Keratinocyte (primary cell): ENCODE results near the gene OTOS. TPM values are rescaled to one million over a fixed set of nuclear protein-coding genes. Genes with fewer than 3 reads are reported as not detected.

Experiments used
- DNase-seq: peaks from one replicate; pipeline ENCODE4 v3.0.0-alpha.2; 2011; ENCODE audit warnings: low read depth, missing footprints, low spot score
- FAIRE-seq: peaks from 2 replicates; lab custom pipeline; 2011; peaks lifted over from hg19 to GRCh38; lab: Jason Lieb, UNC
- H2AFZ ChIP-seq: 2 replicates; pipeline ENCODE4 v1.6.0; 2012; ENCODE audit warnings: low read length, control low read depth, inconsistent platforms; ENCODE audit not compliant: control insufficient read depth
- H3K27ac ChIP-seq: 2 replicates; pipeline ENCODE4 v1.5.1; 2011; ENCODE audit warnings: low read length; ENCODE audit not compliant: control insufficient read depth, insufficient read depth
- H3K27me3 ChIP-seq: 3 replicates; pipeline ENCODE4 v1.6.0; 2011; ENCODE audit warnings: low read length; ENCODE audit not compliant: control insufficient read depth, insufficient read depth; ENCODE audit errors: extremely low read depth
- H3K36me3 ChIP-seq, 2 experiments: 2 replicates in 1 of 2; 3 replicates in 1 of 2; pipeline ENCODE4 v1.5.1; 2011; ENCODE audit warnings: low read length in 2 of 2, mild to moderate bottlenecking in 1 of 2; ENCODE audit not compliant: control insufficient read depth in 2 of 2, insufficient read depth in 2 of 2; ENCODE audit errors: extremely low read depth in 1 of 2
- H3K4me1 ChIP-seq: 3 replicates; pipeline ENCODE4 v1.5.1; 2011; ENCODE audit warnings: low read length; ENCODE audit not compliant: control insufficient read depth, insufficient read depth; ENCODE audit errors: extremely low read depth
- H3K4me2 ChIP-seq: 3 replicates; pipeline ENCODE4 v1.6.0; 2011; ENCODE audit warnings: low read depth, low read length; ENCODE audit not compliant: control insufficient read depth, insufficient read depth; ENCODE audit errors: extremely low read depth
- H3K4me3 ChIP-seq, 3 experiments: fragments of 200-600 bp in 1 of 3; sonication (generic) in 1 of 3; 2 replicates in 2 of 3; 3 replicates in 1 of 3; pipeline ENCODE4 v1.5.1; 2011 to 2016; ENCODE audit warnings: low read length in 3 of 3, mild to moderate bottlenecking in 3 of 3, control low read depth in 2 of 3, inconsistent platforms in 1 of 3, low read depth in 1 of 3, mixed read lengths in 1 of 3, mixed run types in 1 of 3, moderate library complexity in 1 of 3; ENCODE audit not compliant: control insufficient read depth in 2 of 3, insufficient read depth in 2 of 3; ENCODE audit errors: extremely low read depth in 1 of 3
- H3K79me2 ChIP-seq: 2 replicates; pipeline ENCODE4 v1.6.0; 2012; ENCODE audit warnings: low read length; ENCODE audit not compliant: control insufficient read depth, insufficient read depth
- H3K9ac ChIP-seq: 3 replicates; pipeline ENCODE4 v1.6.0; 2011; ENCODE audit warnings: low read length; ENCODE audit not compliant: control insufficient read depth, insufficient read depth; ENCODE audit errors: extremely low read depth
- H3K9me1 ChIP-seq: 3 replicates; pipeline ENCODE4 v1.6.0; 2011; ENCODE audit warnings: low read length; ENCODE audit not compliant: control insufficient read depth, insufficient read depth; ENCODE audit errors: extremely low read depth
- H3K9me3 ChIP-seq: 2 replicates; pipeline ENCODE4 v1.5.1; 2012; ENCODE audit warnings: low read depth, low read length; ENCODE audit not compliant: control insufficient read depth
- H4K20me1 ChIP-seq: 3 replicates; pipeline ENCODE4 v1.6.0; 2011; ENCODE audit warnings: low read length; ENCODE audit not compliant: control insufficient read depth, insufficient read depth; ENCODE audit errors: extremely low read depth
- EZH2 ChIP-seq: IDR thresholded peaks from one replicate; pipeline ENCODE4 v1.6.1; 2012; ENCODE audit warnings: inconsistent platforms, mild to moderate bottlenecking, low read length, moderate library complexity
- dilution Hi-C: fragments of 300-500 bp; cut with MboI; formaldehyde crosslinking; loops from one replicate; pipeline ENCODE4 v1.7.0; 2020; ENCODE audit warnings: low sequenced_read_pairs; ENCODE audit not compliant: extremely low pct_ligation_motif_present
- polyA plus RNA-seq, 5 experiments: library from polyadenylated mRNA; depleted of rRNA in 3 of 5; stranded (reverse) in 3 of 5; stranded (forward) in 1 of 5; unstranded in 1 of 5; fragments of >200 nt; gene quantifications; 1 replicate in 1 of 5; 2 replicates in 3 of 5; 3 replicates in 1 of 5; pipeline versions ENCODE4 v1.2.1 to v1.2.3, GENCODE V29; 2011 to 2012; ENCODE audit warnings: missing spikeins in 2 of 5, low read depth in 1 of 5, low replicate concordance in 1 of 5
- TF ChIP-seq, protein P1 (sequence below), 3 experiments: IDR thresholded peaks in 1 of 3; conservative IDR thresholded peaks in 1 of 3; optimal IDR thresholded peaks in 1 of 3; 2 replicates in 2 of 3; 3 replicates in 1 of 3; pipeline versions ENCODE3 to v1.5.1; 2011; ENCODE audit warnings: low read length in 3 of 3, mild to moderate bottlenecking in 3 of 3, moderate library complexity in 2 of 3, control low read depth in 1 of 3, inconsistent platforms in 1 of 3; ENCODE audit not compliant: insufficient read depth in 2 of 3; ENCODE audit errors: extremely low read depth in 1 of 3

Gene OTOS
- polyA plus RNA-seq, 1 donor (not counting 4 experiments of a cell fraction or from before 2014, with no cell fraction given), result not detected

DNA sequence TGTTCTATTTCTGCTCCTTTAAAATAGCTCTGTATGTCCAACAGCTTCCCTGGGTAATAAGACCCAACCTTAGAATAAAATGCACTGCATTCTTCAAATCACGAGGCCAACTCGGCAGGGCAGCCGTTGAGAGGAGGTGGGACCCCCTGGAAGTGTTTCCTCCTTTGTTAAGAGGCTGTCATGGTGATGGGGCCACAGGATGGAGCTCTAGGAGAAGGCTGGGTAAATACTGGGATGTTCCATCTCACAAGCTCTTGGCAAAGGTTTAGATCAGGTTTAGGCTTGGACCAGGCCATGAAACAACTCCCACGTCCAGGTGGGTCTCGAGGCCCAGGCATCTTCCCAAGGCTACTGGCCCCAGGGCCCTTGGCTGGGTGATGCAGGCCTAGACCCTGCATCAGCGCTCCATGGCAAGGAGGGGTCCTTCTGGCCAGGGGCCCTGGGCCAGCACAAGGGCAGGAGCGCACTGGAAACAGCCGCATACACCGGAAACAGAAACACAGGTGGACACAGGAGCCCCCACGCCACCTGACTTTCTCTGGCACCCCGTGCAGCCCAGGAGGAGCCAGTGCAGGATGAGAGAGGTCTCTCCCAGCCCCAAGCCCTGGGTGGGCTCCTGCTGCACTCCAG is 38.8 kb upstream of the OTOS start:
- H3K36me3 ChIP-seq, result no peaks in the 10 kb centered on the region
- H3K9ac ChIP-seq, result no peak overlapping the region
- no peak overlapping the region for H3K27ac ChIP-seq
- no peaks in the 10 kb centered on the region for H4K20me1 ChIP-seq
- TF ChIP-seq EZH2, result no peak
- TF ChIP-seq, protein P1, sequence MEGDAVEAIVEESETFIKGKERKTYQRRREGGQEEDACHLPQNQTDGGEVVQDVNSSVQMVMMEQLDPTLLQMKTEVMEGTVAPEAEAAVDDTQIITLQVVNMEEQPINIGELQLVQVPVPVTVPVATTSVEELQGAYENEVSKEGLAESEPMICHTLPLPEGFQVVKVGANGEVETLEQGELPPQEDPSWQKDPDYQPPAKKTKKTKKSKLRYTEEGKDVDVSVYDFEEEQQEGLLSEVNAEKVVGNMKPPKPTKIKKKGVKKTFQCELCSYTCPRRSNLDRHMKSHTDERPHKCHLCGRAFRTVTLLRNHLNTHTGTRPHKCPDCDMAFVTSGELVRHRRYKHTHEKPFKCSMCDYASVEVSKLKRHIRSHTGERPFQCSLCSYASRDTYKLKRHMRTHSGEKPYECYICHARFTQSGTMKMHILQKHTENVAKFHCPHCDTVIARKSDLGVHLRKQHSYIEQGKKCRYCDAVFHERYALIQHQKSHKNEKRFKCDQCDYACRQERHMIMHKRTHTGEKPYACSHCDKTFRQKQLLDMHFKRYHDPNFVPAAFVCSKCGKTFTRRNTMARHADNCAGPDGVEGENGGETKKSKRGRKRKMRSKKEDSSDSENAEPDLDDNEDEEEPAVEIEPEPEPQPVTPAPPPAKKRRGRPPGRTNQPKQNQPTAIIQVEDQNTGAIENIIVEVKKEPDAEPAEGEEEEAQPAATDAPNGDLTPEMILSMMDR (optimal IDR thresholded peaks at IDR 0.05 in 1 of 3, IDR thresholded peaks at IDR 0.05 in 1 of 3, conservative IDR thresholded peaks at IDR 0.05 in 1 of 3; ENCODE audit: extremely low read depth in 1 of 3, insufficient read depth in 2 of 3, low read length in 3 of 3), result no peak
- no peaks in the 10 kb centered on the region for H3K79me2 ChIP-seq
- FAIRE-seq, result no peak
- H3K9me1 ChIP-seq, result no peaks in the 10 kb centered on the region
- dilution Hi-C loops, result no loop called here
- no peak overlapping the region for H2AFZ ChIP-seq
- no peak overlapping the region for H3K4me2 ChIP-seq
- DNase-seq, result no peak
- peaks cover 8% of the 10 kb centered on the region for H3K4me1 ChIP-seq
- peaks cover 39% of the 10 kb centered on the region for H3K27me3 ChIP-seq
- H3K9me3 ChIP-seq, result no peaks in the 10 kb centered on the region
- no peak overlapping the region for H3K4me3 ChIP-seq

DNA sequence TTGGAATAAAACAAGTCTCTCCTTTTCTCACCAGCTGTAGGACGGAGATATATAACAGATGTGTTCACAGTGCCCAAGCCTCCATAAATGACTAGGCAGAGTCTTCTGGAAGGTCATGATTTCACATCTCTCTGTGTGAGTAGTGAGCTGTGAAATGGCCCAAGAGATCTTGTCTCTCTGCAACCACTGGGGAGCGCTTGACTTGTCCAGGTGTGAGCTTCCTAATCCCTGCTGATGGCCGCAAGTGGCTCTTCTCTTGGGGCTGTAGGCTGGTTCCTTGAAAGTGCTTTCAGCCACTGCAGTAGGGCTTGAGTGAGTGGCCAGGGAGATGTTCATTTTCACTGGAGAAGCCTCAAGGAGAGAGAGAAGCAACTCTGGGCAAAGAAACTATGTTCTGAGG is 38.1 kb upstream of the OTOS start:
- dilution Hi-C loops, result no loop called here
- no peak overlapping the region for H3K4me2 ChIP-seq
- H3K9ac ChIP-seq, result no peak overlapping the region
- DNase-seq (no peak), FAIRE-seq (no peak)
- H3K9me1 ChIP-seq, result no peaks in the 10 kb centered on the region
- no peak overlapping the region for H2AFZ ChIP-seq
- no peaks in the 10 kb centered on the region for H4K20me1 ChIP-seq
- no peaks in the 10 kb centered on the region for H3K9me3 ChIP-seq
- H3K27me3 ChIP-seq, result peaks cover 32% of the 10 kb centered on the region
- no peaks in the 10 kb centered on the region for H3K36me3 ChIP-seq
- no peak overlapping the region for H3K27ac ChIP-seq
- no peaks in the 10 kb centered on the region for H3K79me2 ChIP-seq
- TF ChIP-seq EZH2, result no peak
- TF ChIP-seq, protein P1 (optimal IDR thresholded peaks at IDR 0.05 in 1 of 3, IDR thresholded peaks at IDR 0.05 in 1 of 3, conservative IDR thresholded peaks at IDR 0.05 in 1 of 3; ENCODE audit: extremely low read depth in 1 of 3, insufficient read depth in 2 of 3, low read length in 3 of 3), result no peak
- H3K4me1 ChIP-seq, result peaks cover 8% of the 10 kb centered on the region
- H3K4me3 ChIP-seq, result no peak overlapping the region
